Skeletal muscle satellite cell (primary cell): ENCODE results near the gene SDK1.

ENCODE experiments used
- H3K27me3 ChIP-seq: 2 replicates; pipeline ENCODE4 v1.7.0; 2013; ENCODE audit warnings: low read length; ENCODE audit not compliant: control insufficient read depth, insufficient read depth
- H3K36me3 ChIP-seq: 2 replicates; pipeline ENCODE4 v1.7.0; 2013; ENCODE audit warnings: mild to moderate bottlenecking, control low read depth, low read length; ENCODE audit not compliant: insufficient read depth
- H3K4me1 ChIP-seq: 2 replicates; pipeline ENCODE4 v1.7.0; 2013; ENCODE audit warnings: low read length; ENCODE audit not compliant: control insufficient read depth, insufficient read depth
- H3K4me2 ChIP-seq: 2 replicates; pipeline ENCODE4 v1.7.0; 2013; ENCODE audit warnings: mild to moderate bottlenecking, low read length
- H3K4me3 ChIP-seq: 2 replicates; pipeline ENCODE4 v1.7.0; 2013; ENCODE audit warnings: low read length
- H3K9ac ChIP-seq: 2 replicates; pipeline ENCODE4 v1.7.0; 2013; ENCODE audit warnings: mild to moderate bottlenecking, low read depth, low read length, moderate library complexity
- H3K9me3 ChIP-seq: replicated peaks from 2 replicates; pipeline ENCODE4 v1.7.0; 2013; ENCODE audit warnings: mild to moderate bottlenecking, control low read depth, low read length

SDK1 gene

DNA sequence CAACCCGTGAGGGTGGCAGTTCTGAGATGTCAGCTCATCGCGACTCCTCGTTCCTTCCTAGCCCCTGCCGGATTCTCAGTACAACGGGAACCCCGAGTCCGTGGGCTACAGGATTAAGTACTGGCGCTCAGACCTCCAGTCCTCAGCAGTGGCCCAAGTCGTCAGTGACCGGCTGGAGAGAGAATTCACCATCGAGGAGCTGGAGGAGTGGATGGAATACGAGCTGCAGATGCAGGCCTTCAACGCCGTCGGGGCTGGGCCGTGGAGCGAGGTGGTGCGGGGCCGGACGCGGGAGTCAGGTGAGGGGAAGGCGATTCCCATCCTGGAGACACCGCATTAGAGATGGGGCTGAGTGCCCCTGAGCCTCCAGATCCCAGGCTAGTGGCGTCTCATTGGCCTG, 812.9 kb downstream of the SDK1 start:
- Histone ChIP-seq H3K4me2 (no peak overlapping the region), H3K4me1 (no peaks in the 10 kb centered on the region), H3K27me3 (no peaks in the 10 kb centered on the region), H3K9me3 (no peaks in the 10 kb centered on the region), H3K4me3 (no peak overlapping the region), H3K36me3 (peaks cover 9% of the 10 kb centered on the region), H3K9ac (no peak overlapping the region)

- Histone ChIP-seq H3K4me3 (no peak overlapping the region), H3K9ac (no peak overlapping the region), H3K4me1 (no peaks in the 10 kb centered on the region), H3K9me3 (no peaks in the 10 kb centered on the region), H3K27me3 (no peaks in the 10 kb centered on the region), H3K36me3 (peaks cover 9% of the 10 kb centered on the region), H3K4me2 (no peak overlapping the region)
Measured at GRCh38 chr7:4115442-4115841, 814.4 kb downstream of the SDK1 start.

DNA sequence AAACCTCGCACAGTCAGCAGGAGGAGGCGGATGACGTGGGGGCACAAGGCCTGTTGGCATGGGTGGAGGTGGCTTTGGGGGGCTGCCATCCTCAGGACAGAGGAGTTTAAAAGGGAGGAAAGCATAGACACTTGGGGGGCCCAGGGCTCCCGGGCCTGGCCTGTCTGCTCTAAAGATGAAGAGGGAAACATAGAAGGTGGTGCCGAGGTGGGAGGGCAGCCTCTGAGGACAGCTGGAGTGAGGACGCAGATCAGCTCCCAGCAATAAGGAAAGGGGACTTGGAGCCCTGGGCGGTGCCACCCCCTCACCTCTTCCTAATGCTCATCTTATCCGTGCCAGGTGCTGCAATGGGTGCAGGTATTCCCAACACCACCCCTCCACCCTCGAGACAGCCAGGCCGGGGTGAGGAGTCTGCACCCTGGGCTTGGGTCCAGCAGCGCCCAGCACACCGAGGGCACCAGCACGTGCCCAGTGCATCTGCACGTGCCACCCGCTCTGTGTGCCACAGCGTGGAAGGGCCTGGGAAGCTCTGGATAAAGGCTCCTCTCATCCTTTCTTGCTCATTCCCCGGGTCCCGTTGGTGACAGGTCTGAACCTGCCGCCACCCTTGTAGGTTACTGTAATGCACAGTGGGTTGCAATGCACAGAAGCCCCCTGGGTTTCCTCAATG, 815.0 kb downstream of the SDK1 start:
- Histone ChIP-seq H3K27me3 (no peaks in the 10 kb centered on the region), H3K9me3 (no peaks in the 10 kb centered on the region), H3K4me2 (no peak overlapping the region), H3K4me3 (no peak overlapping the region), H3K4me1 (no peaks in the 10 kb centered on the region), H3K9ac (no peak overlapping the region), H3K36me3 (peaks cover 9% of the 10 kb centered on the region)

GRCh38 chr7:4119848-4120247, 818.8 kb downstream of the SDK1 start:
- Histone ChIP-seq H3K4me2 (no peak overlapping the region), H3K9ac (no peak overlapping the region), H3K9me3 (no peaks in the 10 kb centered on the region), H3K36me3 (peaks cover 3% of the 10 kb centered on the region), H3K4me3 (no peak overlapping the region), H3K4me1 (peaks cover 6% of the 10 kb centered on the region), H3K27me3 (no peaks in the 10 kb centered on the region)

- Histone ChIP-seq H3K27me3 (no peaks in the 10 kb centered on the region), H3K9me3 (no peaks in the 10 kb centered on the region), H3K4me3 (no peak overlapping the region), H3K4me1 (peaks cover 6% of the 10 kb centered on the region), H3K36me3 (peaks cover 10% of the 10 kb centered on the region), H3K4me2 (no peak overlapping the region), H3K9ac (no peak overlapping the region)
Measured at GRCh38 chr7:4123346-4123745, 822.3 kb downstream of the SDK1 start.

DNA sequence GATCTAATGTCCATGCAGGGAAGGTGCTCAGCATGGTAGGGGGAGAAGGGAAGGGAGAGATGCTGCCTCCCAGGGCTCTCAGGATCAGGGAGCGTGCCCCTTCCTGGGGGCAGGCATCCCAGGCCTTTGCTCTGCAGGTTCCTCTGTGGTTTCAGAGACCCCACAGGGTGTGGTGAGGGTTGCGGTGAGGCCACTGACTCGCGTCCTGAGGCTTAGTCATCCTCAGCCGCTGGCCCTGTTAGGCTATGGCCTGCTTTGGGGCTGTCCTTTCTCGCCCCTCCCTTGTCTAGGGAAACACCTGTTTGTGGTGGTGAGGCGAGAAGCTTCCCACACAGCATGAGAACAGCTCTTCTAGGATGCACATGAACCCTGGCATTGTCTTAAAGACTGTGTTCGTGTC, 822.8 kb downstream of the SDK1 start:
- H3K4me1 ChIP-seq = peaks cover 6% of the 10 kb centered on the region
- H3K36me3 ChIP-seq = peaks cover 10% of the 10 kb centered on the region
- H3K9ac ChIP-seq = no peak overlapping the region
- no peak overlapping the region for H3K4me2 ChIP-seq
- H3K27me3 ChIP-seq = no peaks in the 10 kb centered on the region
- no peak overlapping the region for H3K4me3 ChIP-seq
- H3K9me3 ChIP-seq = no peaks in the 10 kb centered on the region

GRCh38 chr7:4124556-4125477, 823.8 kb downstream of the SDK1 start:
- no peaks in the 10 kb centered on the region for H3K9me3 ChIP-seq
- peaks cover 6% of the 10 kb centered on the region for H3K4me1 ChIP-seq

GRCh38 chr7:4127909-4128560, 827.0 kb downstream of the SDK1 start:
- Histone ChIP-seq H3K9ac (no peak overlapping the region), H3K27me3 (no peaks in the 10 kb centered on the region), H3K36me3 (peaks cover 10% of the 10 kb centered on the region), H3K4me2 (no peak overlapping the region), H3K4me1 (peaks cover 6% of the 10 kb centered on the region), H3K4me3 (no peak overlapping the region), H3K9me3 (no peaks in the 10 kb centered on the region)

More at GRCh38 chr7:4124556-4125477, 823.8 kb downstream of the SDK1 start:
- Histone ChIP-seq H3K4me3 (no peak overlapping the region), H3K4me2 (no peak overlapping the region), H3K36me3 (peaks cover 10% of the 10 kb centered on the region), H3K27me3 (no peaks in the 10 kb centered on the region), H3K9ac (no peak overlapping the region)

DNA sequence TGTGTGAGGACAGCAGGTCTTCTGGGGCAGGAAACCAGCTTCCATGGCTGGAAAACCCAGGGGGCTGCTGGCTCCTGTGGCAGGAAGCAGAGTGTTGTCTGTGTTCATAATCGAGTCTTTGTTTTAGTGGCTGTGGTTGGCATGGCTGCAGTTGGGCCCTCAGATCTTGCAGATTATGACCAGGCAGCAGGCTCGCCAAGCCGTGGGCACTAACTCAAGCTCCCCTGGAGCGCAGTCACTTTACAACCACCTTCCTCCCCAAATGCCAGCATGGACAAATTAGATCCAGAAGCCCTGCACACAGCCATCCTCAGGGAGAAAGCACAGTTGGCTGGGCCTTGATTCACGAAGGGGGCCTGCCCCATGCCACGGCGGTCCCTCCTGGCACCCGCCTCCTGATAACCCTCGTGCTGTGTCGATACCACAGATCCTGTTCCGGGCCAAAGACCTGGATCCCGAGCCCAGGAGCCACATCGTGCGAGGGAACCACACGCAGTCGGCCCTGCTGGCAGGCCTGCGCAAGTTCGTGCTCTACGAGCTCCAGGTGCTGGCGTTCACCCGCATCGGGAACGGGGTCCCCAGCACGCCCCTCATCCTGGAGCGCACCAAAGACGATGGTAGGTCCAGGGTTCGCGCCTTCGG, 828.5 kb downstream of the SDK1 start:
- Histone ChIP-seq H3K9ac (no peak overlapping the region), H3K4me2 (no peak overlapping the region), H3K4me1 (no peaks in the 10 kb centered on the region), H3K9me3 (no peaks in the 10 kb centered on the region), H3K36me3 (peaks cover 10% of the 10 kb centered on the region), H3K27me3 (no peaks in the 10 kb centered on the region), H3K4me3 (no peak overlapping the region)

DNA sequence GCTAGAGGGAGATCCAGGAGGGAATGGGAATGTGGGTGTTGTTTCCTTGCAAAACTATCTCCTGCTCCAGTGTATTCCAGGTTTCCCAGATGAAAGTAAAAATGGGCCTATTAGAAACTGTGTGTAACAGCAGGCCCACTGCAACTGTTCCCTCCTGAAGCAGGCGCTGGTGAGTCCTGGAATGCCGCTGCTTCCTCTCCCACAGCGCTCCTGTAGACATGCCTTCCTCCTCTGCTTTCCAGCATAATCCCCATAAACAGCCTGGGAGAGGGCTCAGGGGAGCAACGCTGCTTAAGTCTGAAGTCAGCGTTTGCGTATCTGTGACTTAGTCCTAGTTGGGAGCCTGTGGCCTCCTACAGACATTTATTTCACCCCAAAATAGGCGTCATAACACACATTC, 830.0 kb downstream of the SDK1 start:
- Histone ChIP-seq H3K36me3 (peaks cover 10% of the 10 kb centered on the region), H3K27me3 (no peaks in the 10 kb centered on the region), H3K4me2 (no peak overlapping the region), H3K4me1 (no peaks in the 10 kb centered on the region), H3K9ac (no peak overlapping the region), H3K4me3 (no peak overlapping the region), H3K9me3 (no peaks in the 10 kb centered on the region)

DNA sequence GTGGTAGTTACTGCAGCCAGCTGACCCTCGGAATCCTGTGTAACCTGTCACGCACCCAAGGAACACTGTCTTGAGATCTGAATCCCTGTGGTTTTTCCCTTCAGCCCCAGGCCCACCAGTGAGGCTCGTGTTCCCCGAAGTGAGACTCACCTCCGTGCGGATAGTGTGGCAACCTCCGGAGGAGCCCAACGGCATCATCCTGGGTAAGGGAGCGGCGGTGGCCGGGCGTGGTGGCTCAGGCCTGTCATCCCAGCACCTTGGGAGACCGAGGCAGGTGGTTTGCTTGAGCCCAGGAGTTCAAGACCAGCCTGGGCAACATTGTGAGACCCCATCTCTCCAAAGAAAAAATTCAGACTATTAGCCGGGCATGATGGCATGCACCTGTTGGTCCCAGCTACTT, 831.2 kb downstream of the SDK1 start:
- H3K9me3 ChIP-seq = no peaks in the 10 kb centered on the region
- H3K4me3 ChIP-seq = no peak overlapping the region
- H3K4me1 ChIP-seq = no peaks in the 10 kb centered on the region
- H3K4me2 ChIP-seq = no peak overlapping the region
- no peak overlapping the region for H3K9ac ChIP-seq
- H3K27me3 ChIP-seq = no peaks in the 10 kb centered on the region
- H3K36me3 ChIP-seq = peaks cover 9% of the 10 kb centered on the region
